COLO668 (cell line): ENCODE results near the gene PPFIA3.
A peak's percentile ranks its signal among the peaks of the same experiment; 100 is the strongest.
"Not testable (repeated sequence)": the region's sequence is repeated elsewhere in the genome, so short reads cannot be mapped to it uniquely, and the experiment has no call there.

Source experiments
- DNase-seq: peaks from one replicate; lab custom pipeline; 2025; ENCODE audit not compliant: unreplicated experiment; lab: John Stamatoyannopoulos, UW

The PPFIA3 gene

GRCh38 chr19:49173198-49173597, 53.9 kb downstream of the PPFIA3 start:
- DNase-seq: no peak

GRCh38 chr19:49180659-49181058, 61.3 kb downstream of the PPFIA3 start:
- no peak for DNase-seq

DNA sequence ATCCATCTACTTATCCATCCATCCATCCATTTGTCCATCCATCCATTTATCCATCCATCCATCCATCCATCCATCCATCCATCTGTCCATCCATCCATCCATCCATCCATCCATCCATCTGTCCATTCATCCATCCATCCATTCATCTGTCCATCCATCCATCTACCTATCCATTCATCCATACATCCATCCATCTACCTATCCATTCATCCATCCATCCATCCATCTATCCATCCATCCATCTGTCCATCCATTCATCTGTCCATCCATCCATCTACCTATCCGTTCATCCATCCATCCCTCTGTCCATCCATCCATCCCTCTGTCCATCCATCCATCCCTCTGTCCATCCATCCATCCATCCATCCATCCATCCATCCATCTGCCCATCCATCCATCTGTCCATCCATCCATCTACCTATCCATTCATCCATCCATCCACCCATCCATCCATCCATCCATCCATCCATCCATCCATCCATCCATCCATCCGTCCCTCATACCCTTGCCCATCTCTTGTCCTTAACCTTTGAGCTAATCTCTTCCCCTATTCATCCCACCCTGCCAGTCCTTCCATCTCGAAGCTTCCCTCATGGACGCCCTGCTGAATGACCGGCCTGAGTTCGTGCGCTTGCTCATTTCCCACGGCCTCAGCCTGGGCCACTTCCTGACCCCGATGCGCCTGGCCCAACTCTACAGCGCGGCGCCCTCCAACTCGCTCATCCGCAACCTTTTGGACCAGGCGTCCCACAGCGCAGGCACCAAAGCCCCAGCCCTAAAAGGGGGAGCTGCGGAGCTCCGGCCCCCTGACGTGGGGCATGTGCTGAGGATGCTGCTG, 62.9 kb downstream of the PPFIA3 start:
- DNase-seq: not testable (repeated sequence)

GRCh38 chr19:49182848-49183375, 63.6 kb downstream of the PPFIA3 start:
- DNase-seq: no peak

DNA sequence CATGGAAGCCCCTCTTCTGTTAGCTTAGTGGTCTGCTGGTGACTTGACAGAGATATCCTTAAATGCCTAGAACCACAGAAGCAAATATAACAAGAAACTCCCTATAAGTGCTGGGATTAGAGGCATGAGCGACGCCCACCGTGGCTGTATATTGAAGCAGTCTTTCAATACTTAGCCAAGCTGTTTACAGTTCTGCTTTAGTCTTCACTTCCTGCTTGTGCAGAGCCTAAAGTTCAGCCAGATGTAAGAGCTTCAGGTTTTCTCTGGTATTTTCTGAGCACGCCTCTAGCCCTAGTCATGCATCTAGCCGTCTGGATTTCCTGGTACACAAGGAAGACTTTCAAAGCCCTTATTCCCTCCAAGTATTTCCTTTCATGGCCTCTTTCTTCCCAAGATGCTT, 66.8 kb downstream of the PPFIA3 start:
- no peak for DNase-seq

DNA sequence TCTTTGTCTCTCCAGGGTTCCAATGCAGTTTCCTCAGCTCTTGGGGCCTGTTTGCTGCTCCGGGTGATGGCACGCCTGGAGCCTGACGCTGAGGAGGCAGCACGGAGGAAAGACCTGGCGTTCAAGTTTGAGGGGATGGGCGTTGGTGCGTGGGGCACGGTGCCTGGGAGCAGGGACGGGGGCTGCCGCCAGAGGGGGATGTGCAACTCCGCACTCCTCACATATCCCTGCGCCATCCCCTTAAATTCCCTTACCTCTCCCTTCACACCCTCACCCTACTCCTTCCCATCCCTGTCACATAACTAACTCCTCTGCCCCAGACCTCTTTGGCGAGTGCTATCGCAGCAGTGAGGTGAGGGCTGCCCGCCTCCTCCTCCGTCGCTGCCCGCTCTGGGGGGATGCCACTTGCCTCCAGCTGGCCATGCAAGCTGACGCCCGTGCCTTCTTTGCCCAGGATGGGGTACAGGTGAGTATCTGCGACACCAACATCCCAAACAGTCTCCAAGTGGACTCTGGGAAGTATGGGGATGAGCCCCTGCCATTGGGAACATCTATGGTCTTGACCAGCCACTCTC, 69.4 kb downstream of the PPFIA3 start:
- DNase-seq: no peak

GRCh38 chr19:49189259-49189658, 69.9 kb downstream of the PPFIA3 start:
- DNase-seq: no peak

DNA sequence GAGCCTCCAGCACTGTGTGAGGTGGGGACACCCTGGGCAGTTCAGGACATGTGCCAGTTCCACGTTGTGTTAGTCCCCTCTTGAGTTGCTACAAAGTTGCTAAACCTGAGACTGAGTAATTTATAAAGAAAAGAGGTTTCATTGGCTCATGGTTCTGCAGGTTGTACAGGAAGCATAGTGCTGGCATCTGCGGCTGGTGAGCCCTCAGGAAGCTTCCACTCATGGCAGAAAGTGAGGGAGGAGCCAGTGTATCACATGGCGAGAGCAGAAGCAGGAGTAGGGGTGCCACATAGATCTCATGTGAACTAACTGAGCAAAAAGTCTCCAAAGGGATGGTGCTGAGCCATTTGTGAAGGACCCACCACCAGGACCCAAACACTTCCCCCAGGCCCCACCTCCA, 71.4 kb downstream of the PPFIA3 start:
- DNase-seq: no peak

GRCh38 chr19:49193822-49194394, 74.6 kb downstream of the PPFIA3 start:
- no peak for DNase-seq

DNA sequence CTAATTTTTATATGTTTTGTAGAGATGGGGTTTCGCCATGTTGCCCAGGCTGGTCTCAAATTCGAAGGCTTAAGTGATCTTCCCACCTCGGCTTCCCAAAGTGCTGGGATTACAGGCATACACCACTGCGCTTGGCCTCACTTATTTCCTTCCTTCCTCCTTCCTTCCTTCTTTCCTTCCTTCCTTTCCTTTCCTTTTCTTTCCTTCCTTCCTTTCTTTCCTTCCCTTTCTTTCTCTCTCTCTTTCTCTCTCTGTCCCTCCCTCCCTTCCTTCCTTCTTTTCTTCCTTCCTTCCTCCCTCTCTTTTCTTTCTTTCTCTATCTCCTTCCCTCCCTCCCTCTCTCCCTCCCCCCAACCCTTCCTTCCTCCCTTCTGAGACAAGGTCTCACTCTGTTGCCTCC, 75.1 kb downstream of the PPFIA3 start:
- no peak for DNase-seq

- DNase-seq: peak; percentile 77
Observed at GRCh38 chr19:49196527-49197240, 77.3 kb downstream of the PPFIA3 start.

DNA sequence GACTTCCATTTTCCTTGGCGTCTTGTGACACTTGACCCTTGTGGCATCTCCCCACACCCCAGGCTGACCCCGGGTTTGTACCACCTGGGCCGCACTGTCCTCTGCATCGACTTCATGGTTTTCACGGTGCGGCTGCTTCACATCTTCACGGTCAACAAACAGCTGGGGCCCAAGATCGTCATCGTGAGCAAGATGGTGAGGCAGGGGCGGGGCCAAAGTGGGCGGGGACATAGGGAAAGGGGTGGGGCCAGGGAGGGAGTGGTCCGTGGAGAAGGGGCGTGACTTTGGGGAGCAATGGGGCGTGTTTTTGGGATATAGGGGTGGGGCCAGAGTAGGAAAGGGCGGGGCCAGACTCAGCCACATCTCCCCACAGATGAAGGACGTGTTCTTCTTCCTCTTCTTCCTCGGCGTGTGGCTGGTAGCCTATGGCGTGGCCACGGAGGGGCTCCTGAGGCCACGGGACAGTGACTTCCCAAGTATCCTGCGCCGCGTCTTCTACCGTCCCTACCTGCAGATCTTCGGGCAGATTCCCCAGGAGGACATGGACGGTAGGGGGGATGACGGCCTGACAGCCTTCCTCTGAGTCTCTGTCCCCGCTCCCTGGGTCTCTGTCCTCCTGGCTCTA, 81.0 kb downstream of the PPFIA3 start:
- DNase-seq: no peak
